Neural cell (in vitro differentiated cells): ENCODE results near the gene MLLT10. TPM values are rescaled to one million over a fixed set of nuclear protein-coding genes. Genes with fewer than 3 reads are reported as not detected.

ENCODE experiments used
- H2AFZ ChIP-seq: fragments of 200-600, 300-800 bp; sonication (generic), shearing (Covaris generic); 2 replicates; pipeline ENCODE4 v1.6.0; 2014; ENCODE audit warnings: low read depth, mild to moderate bottlenecking, antibody characterized with exemption, low read length, moderate library complexity
- H3F3A ChIP-seq: fragments of 200-600 bp; shearing (Covaris generic); 2 replicates; pipeline ENCODE4 v1.6.1; 2016; ENCODE audit warnings: mild to moderate bottlenecking, moderate library complexity, mixed read lengths, antibody characterized with exemption, low read length; ENCODE audit not compliant: insufficient read depth, poor library complexity, severe bottlenecking
- H3K27ac ChIP-seq: fragments of 200-600, 300-800 bp; sonication (generic), shearing (Covaris generic); 2 replicates; pipeline ENCODE4 v1.5.1; 2014; ENCODE audit warnings: mild to moderate bottlenecking, low read length, moderate library complexity
- H3K27me3 ChIP-seq: fragments of 300-800, 200-600 bp; sonication (generic), shearing (Covaris generic); 2 replicates; pipeline ENCODE4 v1.6.0; 2014; ENCODE audit warnings: mild to moderate bottlenecking, low read depth, low read length, moderate library complexity; ENCODE audit not compliant: insufficient read depth
- H3K36me3 ChIP-seq: fragments of 300-800, 200-600 bp; sonication (generic), shearing (Covaris generic); 2 replicates; pipeline ENCODE4 v1.5.1; 2014; ENCODE audit warnings: mild to moderate bottlenecking, antibody characterized with exemption, low read length, moderate library complexity; ENCODE audit not compliant: insufficient read depth
- H3K4me2 ChIP-seq: fragments of 300-800, 200-600 bp; sonication (generic), shearing (Covaris generic); 2 replicates; pipeline ENCODE4 v1.6.0; 2014; ENCODE audit warnings: mild to moderate bottlenecking, low read length
- H3K4me3 ChIP-seq: fragments of 300-800, 200-600 bp; sonication (generic), shearing (Covaris generic); 2 replicates; pipeline ENCODE4 v1.5.1; 2014; ENCODE audit warnings: mild to moderate bottlenecking, low read length, moderate library complexity
- H3K79me2 ChIP-seq: fragments of 200-600 bp; shearing (Covaris generic); replicated peaks from 2 replicates; pipeline ENCODE4 v1.6.0; 2014; ENCODE audit warnings: mild to moderate bottlenecking, low read length, moderate library complexity; ENCODE audit not compliant: insufficient read depth
- H3K9ac ChIP-seq: fragments of 300-800, 200-600 bp; sonication (generic), shearing (Covaris generic); 2 replicates; pipeline ENCODE4 v1.6.1; 2016; ENCODE audit warnings: mild to moderate bottlenecking, low read length, mixed read lengths
- H3K9me2 ChIP-seq: fragments of 200-600 bp; shearing (Covaris generic); 2 replicates; pipeline ENCODE4 v1.6.1; 2016; ENCODE audit warnings: mild to moderate bottlenecking, low read length, mixed read lengths; ENCODE audit not compliant: insufficient read depth
- H3K9me3 ChIP-seq: fragments of 200-600, 300-800 bp; sonication (generic), shearing (Covaris generic); 2 replicates; pipeline ENCODE4 v1.6.1; 2016; ENCODE audit warnings: mild to moderate bottlenecking, mixed run types, low read length, moderate library complexity, mixed read lengths
- H4K20me1 ChIP-seq: fragments of 200-600 bp; shearing (Covaris generic); 2 replicates; pipeline ENCODE4 v1.6.1; 2016; ENCODE audit warnings: mild to moderate bottlenecking, mixed run types; ENCODE audit not compliant: insufficient read depth
- CTCF ChIP-seq: fragments of 450-650 bp; IDR thresholded peaks from 2 replicates; pipeline ENCODE4 v1.5.1; 2014; ENCODE audit warnings: antibody characterized with exemption, mild to moderate bottlenecking, moderate library complexity; ENCODE audit not compliant: poor library complexity, severe bottlenecking
- EP300 ChIP-seq: fragments of 450-650 bp; conservative IDR thresholded peaks from 2 replicates; pipeline ENCODE4 v1.6.1; 2014; ENCODE audit warnings: antibody characterized with exemption, mild to moderate bottlenecking, moderate library complexity; ENCODE audit not compliant: poor library complexity, severe bottlenecking
- EZH2 ChIP-seq: fragments of 200-600, 300-800 bp; shearing (Covaris generic), sonication (generic); IDR thresholded peaks from 2 replicates; pipeline ENCODE4 v1.6.1; 2014; ENCODE audit warnings: antibody characterized with exemption, low read length, borderline replicate concordance, mild to moderate bottlenecking; ENCODE audit not compliant: insufficient read depth, poor library complexity, severe bottlenecking
- MXI1 ChIP-seq: fragments of 450-650 bp; conservative IDR thresholded peaks from 2 replicates; pipeline ENCODE4 v1.6.1; 2014; ENCODE audit warnings: antibody characterized with exemption, mild to moderate bottlenecking; ENCODE audit not compliant: poor library complexity, severe bottlenecking
- POLR2AphosphoS5 ChIP-seq: IDR thresholded peaks from 2 replicates; pipeline ENCODE4 v1.6.1; 2012
- RAD21 ChIP-seq: fragments of 450-650 bp; conservative IDR thresholded peaks from 2 replicates; pipeline ENCODE4 v1.6.1; 2014; ENCODE audit warnings: antibody characterized with exemption, mild to moderate bottlenecking, moderate library complexity
- REST ChIP-seq: IDR thresholded peaks from 2 replicates; pipeline ENCODE4 v1.6.1; 2012; ENCODE audit warnings: borderline replicate concordance
- SMC3 ChIP-seq: fragments of 450-650 bp; conservative IDR thresholded peaks from 2 replicates; pipeline ENCODE4 v1.6.1; 2014; ENCODE audit warnings: antibody characterized with exemption, mild to moderate bottlenecking, moderate library complexity; ENCODE audit not compliant: poor library complexity
- TAF1 ChIP-seq: IDR thresholded peaks from 2 replicates; pipeline ENCODE4 v1.6.1; 2012; ENCODE audit warnings: low read depth
- polyA plus RNA-seq: library from polyadenylated mRNA; depleted of rRNA; stranded (reverse); fragments of >200 nt; gene quantifications from 2 replicates; pipeline ENCODE4 v1.2.3, GENCODE V29; 2014

The MLLT10 gene
- polyA plus RNA-seq, 1 donor from 2014 or later: 31.0 TPM

- Histone ChIP-seq H3K27ac (no peak overlapping the region), H4K20me1 (no peaks in the 10 kb centered on the region), H3K9me2 (no peaks in the 10 kb centered on the region), H3K4me3 (no peak overlapping the region), H3F3A (no peaks in the 10 kb centered on the region), H3K9ac (no peak overlapping the region), H3K4me2 (no peak overlapping the region), H2AFZ (no peak overlapping the region), H3K36me3 (peaks cover 4% of the 10 kb centered on the region), H3K9me3 (no peaks in the 10 kb centered on the region), H3K79me2 (no peaks in the 10 kb centered on the region), H3K27me3 (no peaks in the 10 kb centered on the region)
- TF ChIP-seq CTCF (no peak), EP300 (no peak), RAD21 (no peak), MXI1 (no peak), REST (no peak), EZH2 (no peak), POLR2AphosphoS5 (no peak), TAF1 (no peak), SMC3 (no peak)
Measured at GRCh38 chr10:21759232-21759631, 225.2 kb downstream of the MLLT10 start.

GRCh38 chr10:21760332-21760731 is 226.3 kb downstream of the MLLT10 start:
- no peaks in the 10 kb centered on the region for H3K79me2 ChIP-seq
- peaks cover 4% of the 10 kb centered on the region for H3K36me3 ChIP-seq
- H3K9ac ChIP-seq: no peak overlapping the region
- no peak overlapping the region for H2AFZ ChIP-seq
- TF ChIP-seq CTCF (no peak), EP300 (no peak), TAF1 (no peak), MXI1 (no peak), REST (no peak), EZH2 (no peak), SMC3 (no peak), POLR2AphosphoS5 (no peak), RAD21 (no peak)
- no peaks in the 10 kb centered on the region for H3K27me3 ChIP-seq
- no peak overlapping the region for H3K4me3 ChIP-seq
- H3K9me3 ChIP-seq: no peaks in the 10 kb centered on the region
- H3K9me2 ChIP-seq: no peaks in the 10 kb centered on the region
- H3K27ac ChIP-seq: no peak overlapping the region
- no peaks in the 10 kb centered on the region for H3F3A ChIP-seq
- H3K4me2 ChIP-seq: no peak overlapping the region
- no peaks in the 10 kb centered on the region for H4K20me1 ChIP-seq
